HepG2 (cell line): ENCODE measurements around the gene AFAP1. TPM values are rescaled to one million over a fixed set of nuclear protein-coding genes. Genes with fewer than 3 reads are reported as not detected.
A peak's percentile ranks its signal among the peaks of the same experiment; 100 is the strongest.

Experiments
- ATF1 ChIP-seq: IDR thresholded peaks from 2 replicates; pipeline ENCODE4 v1.6.1; 2016; ENCODE audit warnings: mild to moderate bottlenecking, control low read depth
- BCL6 ChIP-seq: IDR thresholded peaks from 2 replicates; pipeline ENCODE4 v1.6.1; 2016; ENCODE audit warnings: missing genetic modification reagents, missing compliant biosample characterization
- CCDC6 ChIP-seq: sonication (generic); formaldehyde crosslinking; IDR thresholded peaks from 2 replicates; pipeline ENCODE4 v1.8.1; 2022; ENCODE audit warnings: mild to moderate bottlenecking, missing genetic modification reagents, moderate library complexity
- HDAC1 ChIP-seq: sonication (generic); formaldehyde crosslinking; IDR thresholded peaks from 2 replicates; pipeline ENCODE4 v1.5.1; 2020; ENCODE audit warnings: mild to moderate bottlenecking, missing genetic modification reagents
- KLF12 ChIP-seq: sonication (generic); formaldehyde crosslinking; IDR thresholded peaks from 2 replicates; pipeline ENCODE4 v1.4.0; 2020; ENCODE audit warnings: missing genetic modification reagents, borderline replicate concordance
- MAFK ChIP-seq, 2 experiments: IDR thresholded peaks in 1 of 2; conservative IDR thresholded peaks in 1 of 2; 2 replicates each; pipeline ENCODE4 v1.6.1; 2011; ENCODE audit warnings: improper control_type of control experiment in 2 of 2, low read length in 2 of 2
- MXI1 ChIP-seq: IDR thresholded peaks from 3 replicates; pipeline ENCODE4 v1.6.1; 2012; ENCODE audit warnings: low read depth, low read length, inconsistent platforms, borderline replicate concordance
- PRMT3 ChIP-seq: sonication (generic); formaldehyde crosslinking; IDR thresholded peaks from 2 replicates; pipeline ENCODE4 v1.8.1; 2022; ENCODE audit warnings: low read depth, mild to moderate bottlenecking, moderate library complexity, missing genetic modification reagents, borderline replicate concordance
- SETDB1 ChIP-seq: sonication (generic); formaldehyde crosslinking; IDR thresholded peaks from 2 replicates; pipeline ENCODE4 v1.5.1; 2020; ENCODE audit warnings: missing genetic modification reagents, mild to moderate bottlenecking, borderline replicate concordance
- SNRNP70 ChIP-seq: fragments of 200-400 bp; formaldehyde crosslinking; IDR thresholded peaks from 2 replicates; pipeline ENCODE4 v1.6.1; 2017; ENCODE audit warnings: mild to moderate bottlenecking, low read depth, low read length, moderate library complexity
- ZNF547 ChIP-seq: sonication (generic); formaldehyde crosslinking; IDR thresholded peaks from 2 replicates; pipeline ENCODE4 v1.5.1; 2020; ENCODE audit warnings: mild to moderate bottlenecking, missing genetic modification reagents
- ZNF552 ChIP-seq: sonication (generic); formaldehyde crosslinking; IDR thresholded peaks from 2 replicates; pipeline ENCODE4 v1.9.0; 2022; ENCODE audit warnings: missing genetic modification reagents, mild to moderate bottlenecking, borderline replicate concordance
- ZNF570 ChIP-seq: sonication (generic); formaldehyde crosslinking; IDR thresholded peaks from 2 replicates; pipeline ENCODE4 v1.4.0; 2020; ENCODE audit warnings: mild to moderate bottlenecking, missing genetic modification reagents, borderline replicate concordance
- ZNF605 ChIP-seq: sonication (generic); formaldehyde crosslinking; IDR thresholded peaks from 2 replicates; pipeline ENCODE4 v1.8.0; 2022; ENCODE audit warnings: mild to moderate bottlenecking, missing genetic modification reagents
- ZNF709 ChIP-seq: sonication (generic); formaldehyde crosslinking; IDR thresholded peaks from 2 replicates; pipeline ENCODE4 v1.5.0; 2020; ENCODE audit warnings: mild to moderate bottlenecking, missing genetic modification reagents
- polyA plus RNA-seq, 8 experiments: library from polyadenylated mRNA; depleted of rRNA in 3 of 8; stranded (reverse) in 7 of 8; unstranded in 1 of 8; fragments of >200 nt; fragmentation: Illumina TruSeq in 4 of 8; extraction: Trizol in 4 of 8; gene quantifications; 2 replicates each; pipeline versions ENCODE4 v1.2.1 to v1.2.3, GENCODE V29; 2011 to 2016; ENCODE audit warnings: low read depth in 4 of 8, missing spikeins in 1 of 8, mixed read lengths in 1 of 8; ENCODE audit not compliant: insufficient read depth in 1 of 8
- total RNA-seq, 5 experiments: library from RNA; depleted of rRNA; stranded (reverse); fragments of >200 nt; fragmentation: Illumina TruSeq; extraction: Trizol; gene quantifications; 2 replicates each; pipeline ENCODE4 v1.2.3, GENCODE V29; 2016; ENCODE audit warnings: low read depth in 1 of 5
- TF ChIP-seq, protein P1 (sequence below): sonication (generic); formaldehyde crosslinking; IDR thresholded peaks from 2 replicates; pipeline ENCODE4 v1.5.0; 2020; ENCODE audit warnings: mild to moderate bottlenecking, missing genetic modification reagents, moderate library complexity
- TF ChIP-seq, protein P2 (sequence below): sonication (generic); formaldehyde crosslinking; IDR thresholded peaks from 2 replicates; pipeline ENCODE4 v1.5.1; 2020; ENCODE audit warnings: mild to moderate bottlenecking, missing genetic modification reagents, moderate library complexity
- TF ChIP-seq, protein P3 (sequence below): IDR thresholded peaks from 2 replicates; pipeline ENCODE4 v1.6.1; 2016; ENCODE audit warnings: mild to moderate bottlenecking, missing biosample characterization, missing genetic modification reagents
- TF ChIP-seq, protein P4 (sequence below): IDR thresholded peaks from 2 replicates; pipeline ENCODE4 v1.6.1; 2012; ENCODE audit warnings: low read length, improper control_type of control experiment

AFAP1 gene
- total and polyA plus RNA-seq, 2 of the 13 experiments (the other 11 are each of a cell fraction or from before 2014, with no cell fraction given) = 2.5 TPM

DNA sequence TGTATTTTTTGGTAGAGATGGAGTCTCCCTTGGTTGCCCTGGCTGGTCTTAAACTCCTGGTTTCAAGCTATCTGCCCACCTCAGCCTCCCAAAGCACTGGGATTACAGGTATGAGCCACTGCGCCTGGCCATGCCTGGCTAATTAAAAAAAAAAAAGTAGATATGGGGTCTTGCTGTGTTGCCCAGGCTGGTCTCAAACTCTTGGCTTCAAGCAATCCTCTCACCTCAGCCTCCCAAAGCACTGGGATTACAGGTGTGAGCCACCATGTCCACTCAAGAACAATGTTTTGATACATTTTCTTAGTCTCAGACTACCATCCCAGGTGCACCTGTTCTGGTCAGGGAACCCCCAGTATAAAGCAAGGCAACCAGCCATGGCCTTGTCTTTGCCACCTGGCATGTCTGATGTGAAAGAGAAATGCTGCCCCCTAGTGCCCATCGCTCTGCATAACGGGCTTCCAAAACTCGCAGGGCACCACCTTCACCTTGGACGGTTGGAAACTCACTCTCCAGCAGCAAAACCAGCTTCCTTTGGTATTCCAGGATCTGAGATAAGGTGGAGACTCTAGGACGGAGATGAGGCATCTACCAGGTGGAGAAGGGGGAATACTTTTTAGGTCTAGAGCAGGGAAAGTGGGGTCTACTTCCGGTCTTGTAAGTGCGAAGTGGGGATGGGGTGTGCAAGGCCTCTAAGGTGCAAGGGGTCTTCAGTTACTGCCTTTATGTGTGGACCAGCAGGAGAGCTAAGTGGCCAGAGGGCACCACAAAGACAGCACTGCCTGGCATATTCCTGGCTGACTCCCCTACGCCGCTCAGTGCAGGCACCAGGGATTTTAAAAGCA is 47.7 kb upstream of the AFAP1 start (continued):
- TF ChIP-seq PRMT3 (CRISPR knock-in tag) = 0 out of 2 replicates have a peak, but pooled peaks have one; percentile 9
- no peak for TF ChIP-seq ATF1 (CRISPR knock-in tag)
- TF ChIP-seq MAFK (conservative IDR thresholded peaks at IDR 0.05 in 1 of 2, IDR thresholded peaks at IDR 0.05 in 1 of 2; ENCODE audit: low read length in 2 of 2) = no peak
- TF ChIP-seq ZNF570 (CRISPR knock-in tag) = no peak
- TF ChIP-seq, protein P1, sequence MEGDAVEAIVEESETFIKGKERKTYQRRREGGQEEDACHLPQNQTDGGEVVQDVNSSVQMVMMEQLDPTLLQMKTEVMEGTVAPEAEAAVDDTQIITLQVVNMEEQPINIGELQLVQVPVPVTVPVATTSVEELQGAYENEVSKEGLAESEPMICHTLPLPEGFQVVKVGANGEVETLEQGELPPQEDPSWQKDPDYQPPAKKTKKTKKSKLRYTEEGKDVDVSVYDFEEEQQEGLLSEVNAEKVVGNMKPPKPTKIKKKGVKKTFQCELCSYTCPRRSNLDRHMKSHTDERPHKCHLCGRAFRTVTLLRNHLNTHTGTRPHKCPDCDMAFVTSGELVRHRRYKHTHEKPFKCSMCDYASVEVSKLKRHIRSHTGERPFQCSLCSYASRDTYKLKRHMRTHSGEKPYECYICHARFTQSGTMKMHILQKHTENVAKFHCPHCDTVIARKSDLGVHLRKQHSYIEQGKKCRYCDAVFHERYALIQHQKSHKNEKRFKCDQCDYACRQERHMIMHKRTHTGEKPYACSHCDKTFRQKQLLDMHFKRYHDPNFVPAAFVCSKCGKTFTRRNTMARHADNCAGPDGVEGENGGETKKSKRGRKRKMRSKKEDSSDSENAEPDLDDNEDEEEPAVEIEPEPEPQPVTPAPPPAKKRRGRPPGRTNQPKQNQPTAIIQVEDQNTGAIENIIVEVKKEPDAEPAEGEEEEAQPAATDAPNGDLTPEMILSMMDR (CRISPR knock-in tag) = peak; percentile 95
- TF ChIP-seq MXI1 = no peak
- no peak for TF ChIP-seq ZNF605 (CRISPR knock-in tag)
- TF ChIP-seq, protein P2, sequence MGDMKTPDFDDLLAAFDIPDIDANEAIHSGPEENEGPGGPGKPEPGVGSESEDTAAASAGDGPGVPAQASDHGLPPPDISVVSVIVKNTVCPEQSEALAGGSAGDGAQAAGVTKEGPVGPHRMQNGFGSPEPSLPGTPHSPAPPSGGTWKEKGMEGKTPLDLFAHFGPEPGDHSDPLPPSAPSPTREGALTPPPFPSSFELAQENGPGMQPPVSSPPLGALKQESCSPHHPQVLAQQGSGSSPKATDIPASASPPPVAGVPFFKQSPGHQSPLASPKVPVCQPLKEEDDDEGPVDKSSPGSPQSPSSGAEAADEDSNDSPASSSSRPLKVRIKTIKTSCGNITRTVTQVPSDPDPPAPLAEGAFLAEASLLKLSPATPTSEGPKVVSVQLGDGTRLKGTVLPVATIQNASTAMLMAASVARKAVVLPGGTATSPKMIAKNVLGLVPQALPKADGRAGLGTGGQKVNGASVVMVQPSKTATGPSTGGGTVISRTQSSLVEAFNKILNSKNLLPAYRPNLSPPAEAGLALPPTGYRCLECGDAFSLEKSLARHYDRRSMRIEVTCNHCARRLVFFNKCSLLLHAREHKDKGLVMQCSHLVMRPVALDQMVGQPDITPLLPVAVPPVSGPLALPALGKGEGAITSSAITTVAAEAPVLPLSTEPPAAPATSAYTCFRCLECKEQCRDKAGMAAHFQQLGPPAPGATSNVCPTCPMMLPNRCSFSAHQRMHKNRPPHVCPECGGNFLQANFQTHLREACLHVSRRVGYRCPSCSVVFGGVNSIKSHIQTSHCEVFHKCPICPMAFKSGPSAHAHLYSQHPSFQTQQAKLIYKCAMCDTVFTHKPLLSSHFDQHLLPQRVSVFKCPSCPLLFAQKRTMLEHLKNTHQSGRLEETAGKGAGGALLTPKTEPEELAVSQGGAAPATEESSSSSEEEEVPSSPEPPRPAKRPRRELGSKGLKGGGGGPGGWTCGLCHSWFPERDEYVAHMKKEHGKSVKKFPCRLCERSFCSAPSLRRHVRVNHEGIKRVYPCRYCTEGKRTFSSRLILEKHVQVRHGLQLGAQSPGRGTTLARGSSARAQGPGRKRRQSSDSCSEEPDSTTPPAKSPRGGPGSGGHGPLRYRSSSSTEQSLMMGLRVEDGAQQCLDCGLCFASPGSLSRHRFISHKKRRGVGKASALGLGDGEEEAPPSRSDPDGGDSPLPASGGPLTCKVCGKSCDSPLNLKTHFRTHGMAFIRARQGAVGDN = no peak
- TF ChIP-seq BCL6 = peak; percentile 23; the same call in 1 of the 2 replicates
- TF ChIP-seq ZNF547 (CRISPR knock-in tag) = no peak
- TF ChIP-seq SNRNP70 = no peak
- TF ChIP-seq, protein P3, sequence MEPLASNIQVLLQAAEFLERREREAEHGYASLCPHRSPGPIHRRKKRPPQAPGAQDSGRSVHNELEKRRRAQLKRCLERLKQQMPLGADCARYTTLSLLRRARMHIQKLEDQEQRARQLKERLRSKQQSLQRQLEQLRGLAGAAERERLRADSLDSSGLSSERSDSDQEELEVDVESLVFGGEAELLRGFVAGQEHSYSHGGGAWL (CRISPR knock-in tag) = no peak
- TF ChIP-seq, protein P4, sequence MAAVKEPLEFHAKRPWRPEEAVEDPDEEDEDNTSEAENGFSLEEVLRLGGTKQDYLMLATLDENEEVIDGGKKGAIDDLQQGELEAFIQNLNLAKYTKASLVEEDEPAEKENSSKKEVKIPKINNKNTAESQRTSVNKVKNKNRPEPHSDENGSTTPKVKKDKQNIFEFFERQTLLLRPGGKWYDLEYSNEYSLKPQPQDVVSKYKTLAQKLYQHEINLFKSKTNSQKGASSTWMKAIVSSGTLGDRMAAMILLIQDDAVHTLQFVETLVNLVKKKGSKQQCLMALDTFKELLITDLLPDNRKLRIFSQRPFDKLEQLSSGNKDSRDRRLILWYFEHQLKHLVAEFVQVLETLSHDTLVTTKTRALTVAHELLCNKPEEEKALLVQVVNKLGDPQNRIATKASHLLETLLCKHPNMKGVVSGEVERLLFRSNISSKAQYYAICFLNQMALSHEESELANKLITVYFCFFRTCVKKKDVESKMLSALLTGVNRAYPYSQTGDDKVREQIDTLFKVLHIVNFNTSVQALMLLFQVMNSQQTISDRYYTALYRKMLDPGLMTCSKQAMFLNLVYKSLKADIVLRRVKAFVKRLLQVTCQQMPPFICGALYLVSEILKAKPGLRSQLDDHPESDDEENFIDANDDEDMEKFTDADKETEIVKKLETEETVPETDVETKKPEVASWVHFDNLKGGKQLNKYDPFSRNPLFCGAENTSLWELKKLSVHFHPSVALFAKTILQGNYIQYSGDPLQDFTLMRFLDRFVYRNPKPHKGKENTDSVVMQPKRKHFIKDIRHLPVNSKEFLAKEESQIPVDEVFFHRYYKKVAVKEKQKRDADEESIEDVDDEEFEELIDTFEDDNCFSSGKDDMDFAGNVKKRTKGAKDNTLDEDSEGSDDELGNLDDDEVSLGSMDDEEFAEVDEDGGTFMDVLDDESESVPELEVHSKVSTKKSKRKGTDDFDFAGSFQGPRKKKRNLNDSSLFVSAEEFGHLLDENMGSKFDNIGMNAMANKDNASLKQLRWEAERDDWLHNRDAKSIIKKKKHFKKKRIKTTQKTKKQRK = no peak
- no peak for TF ChIP-seq CCDC6 (CRISPR knock-in tag)
- TF ChIP-seq SETDB1 = no peak
- no peak for TF ChIP-seq ZNF709 (CRISPR knock-in tag)
- no peak for TF ChIP-seq HDAC1 (CRISPR knock-in tag)
- no peak for TF ChIP-seq ZNF552
- TF ChIP-seq KLF12 (CRISPR knock-in tag) = no peak
